Lower leg skin (tissue), 4 donors: ENCODE measurements around the gene TTC39C. TPM values are rescaled to one million over a fixed set of nuclear protein-coding genes. Genes with fewer than 3 reads are reported as not detected.

Experiments used
- DNase-seq, 2 donors: peaks; one replicate each; pipeline ENCODE4 v3.0.0-alpha.2; 2019; ENCODE audit warnings: low spot score in 2 of 2
- H3K4me3 ChIP-seq: fragments of 200-600 bp; sonication (generic); 2 replicates; pipeline ENCODE4 v1.5.1; 2017; ENCODE audit warnings: mild to moderate bottlenecking, low read depth; ENCODE audit not compliant: poor library complexity, severe bottlenecking
- CTCF ChIP-seq, 3 donors: fragments of 450-650 bp; IDR thresholded peaks; one replicate each; pipeline ENCODE4 v1.5.1; 2016; ENCODE audit warnings: antibody characterized with exemption in 3 of 3, mild to moderate bottlenecking in 3 of 3, moderate library complexity in 2 of 3
- POLR2A ChIP-seq, 2 donors: fragments of 450-650 bp; IDR thresholded peaks; one replicate each; pipeline ENCODE4 v1.6.1; 2016 to 2017; ENCODE audit warnings: antibody characterized with exemption in 2 of 2, mild to moderate bottlenecking in 1 of 2, moderate library complexity in 1 of 2
- WGBS, 2 donors: methylation state at CpG; one replicate each; pipeline ENCODE4 v1.1.5; 2018; 5-methylcytosine and 5-hydroxymethylcytosine counted together
- intact Hi-C: fragments of 100-400 bp; cut with DNase I; formaldehyde crosslinking; loops from one replicate; pipeline ENCODE4 v1.15.0; 2023; ENCODE audit warnings: low total_unique reads
- total RNA-seq, 4 donors: library from RNA; depleted of rRNA; stranded (reverse); fragments of >200 nt; gene quantifications; one replicate each; pipeline ENCODE4 v1.1.0, GENCODE V29; 2016

TTC39C gene
- total RNA-seq, 4 donors from 2014 or later = 66.6 to 96.7 (median 82.1) TPM

- no peak for DNase-seq
- TF ChIP-seq POLR2A (IDR thresholded peaks at IDR 0.05) (no peak), CTCF (IDR thresholded peaks at IDR 0.05) (no peak)
- WGBS, 2 donors = 89 to 96% methylated on average over 3 of the region's 3 CpGs
- H3K4me3 ChIP-seq = no peak overlapping the region
- intact Hi-C loops = no loop called here
Observed at GRCh38 chr18:24049142-24049541, 34.6 kb downstream of the TTC39C start.

GRCh38 chr18:24051031-24051947 is 36.7 kb downstream of the TTC39C start:
- WGBS, 2 donors = 86% methylated on average over 13 of the region's 13 CpGs
- H3K4me3 ChIP-seq = no peak overlapping the region
- TF ChIP-seq CTCF (IDR thresholded peaks at IDR 0.05) = no peak
- TF ChIP-seq POLR2A (IDR thresholded peaks at IDR 0.05) = no peak
- DNase-seq = no peak
- intact Hi-C loops = no loop called here

GRCh38 chr18:24052053-24052452 is 37.5 kb downstream of the TTC39C start:
- TF ChIP-seq POLR2A (IDR thresholded peaks at IDR 0.05) (no peak), CTCF (IDR thresholded peaks at IDR 0.05) (no peak)
- H3K4me3 ChIP-seq = no peak overlapping the region
- no peak for DNase-seq
- WGBS, 2 donors = 83 to 88% methylated on average over 7 of the region's 7 CpGs
- intact Hi-C loops = no loop called here

GRCh38 chr18:24053211-24053610 is 38.7 kb downstream of the TTC39C start:
- 43 to 58% methylated on average over 4 of the region's 4 CpGs for WGBS, 2 donors
- no peak for DNase-seq
- intact Hi-C loops = no loop called here
- no peak for TF ChIP-seq POLR2A (IDR thresholded peaks at IDR 0.05)
- TF ChIP-seq CTCF (IDR thresholded peaks at IDR 0.05) = no peak
- H3K4me3 ChIP-seq = no peak overlapping the region

GRCh38 chr18:24054130-24054529 is 39.6 kb downstream of the TTC39C start:
- no peak for DNase-seq
- intact Hi-C loops = no loop called here
- 31 to 38% methylated on average over 4 of the region's 4 CpGs for WGBS, 2 donors
- H3K4me3 ChIP-seq = no peak overlapping the region
- TF ChIP-seq CTCF (IDR thresholded peaks at IDR 0.05) (no peak), POLR2A (IDR thresholded peaks at IDR 0.05) (no peak)
